HG03196 (cell line): Measurements from ENCODE around the gene ERCC6L2.

Experiments used
- ATAC-seq: cut with Tn5 transposase; IDR thresholded peaks from one replicate; pipeline ENCODE4 v1.9.1; 2021; ENCODE audit not compliant: unreplicated experiment

ERCC6L2 gene, protein sequence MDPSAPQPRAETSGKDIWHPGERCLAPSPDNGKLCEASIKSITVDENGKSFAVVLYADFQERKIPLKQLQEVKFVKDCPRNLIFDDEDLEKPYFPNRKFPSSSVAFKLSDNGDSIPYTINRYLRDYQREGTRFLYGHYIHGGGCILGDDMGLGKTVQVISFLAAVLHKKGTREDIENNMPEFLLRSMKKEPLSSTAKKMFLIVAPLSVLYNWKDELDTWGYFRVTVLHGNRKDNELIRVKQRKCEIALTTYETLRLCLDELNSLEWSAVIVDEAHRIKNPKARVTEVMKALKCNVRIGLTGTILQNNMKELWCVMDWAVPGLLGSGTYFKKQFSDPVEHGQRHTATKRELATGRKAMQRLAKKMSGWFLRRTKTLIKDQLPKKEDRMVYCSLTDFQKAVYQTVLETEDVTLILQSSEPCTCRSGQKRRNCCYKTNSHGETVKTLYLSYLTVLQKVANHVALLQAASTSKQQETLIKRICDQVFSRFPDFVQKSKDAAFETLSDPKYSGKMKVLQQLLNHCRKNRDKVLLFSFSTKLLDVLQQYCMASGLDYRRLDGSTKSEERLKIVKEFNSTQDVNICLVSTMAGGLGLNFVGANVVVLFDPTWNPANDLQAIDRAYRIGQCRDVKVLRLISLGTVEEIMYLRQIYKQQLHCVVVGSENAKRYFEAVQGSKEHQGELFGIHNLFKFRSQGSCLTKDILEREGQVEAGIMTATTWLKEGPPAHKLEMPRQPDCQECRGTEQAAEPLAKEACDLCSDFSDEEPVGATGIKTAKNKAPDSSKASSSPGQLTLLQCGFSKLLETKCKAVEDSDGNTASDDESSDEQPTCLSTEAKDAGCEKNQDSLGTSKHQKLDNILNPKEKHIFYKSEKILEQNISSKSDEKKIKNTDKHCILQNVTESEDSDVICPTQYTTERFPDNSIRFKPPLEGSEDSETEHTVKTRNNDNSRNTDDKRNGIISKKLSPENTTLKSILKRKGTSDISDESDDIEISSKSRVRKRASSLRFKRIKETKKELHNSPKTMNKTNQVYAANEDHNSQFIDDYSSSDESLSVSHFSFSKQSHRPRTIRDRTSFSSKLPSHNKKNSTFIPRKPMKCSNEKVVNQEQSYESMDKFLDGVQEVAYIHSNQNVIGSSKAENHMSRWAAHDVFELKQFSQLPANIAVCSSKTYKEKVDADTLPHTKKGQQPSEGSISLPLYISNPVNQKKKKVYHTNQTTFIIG (N-terminal part only)

DNA sequence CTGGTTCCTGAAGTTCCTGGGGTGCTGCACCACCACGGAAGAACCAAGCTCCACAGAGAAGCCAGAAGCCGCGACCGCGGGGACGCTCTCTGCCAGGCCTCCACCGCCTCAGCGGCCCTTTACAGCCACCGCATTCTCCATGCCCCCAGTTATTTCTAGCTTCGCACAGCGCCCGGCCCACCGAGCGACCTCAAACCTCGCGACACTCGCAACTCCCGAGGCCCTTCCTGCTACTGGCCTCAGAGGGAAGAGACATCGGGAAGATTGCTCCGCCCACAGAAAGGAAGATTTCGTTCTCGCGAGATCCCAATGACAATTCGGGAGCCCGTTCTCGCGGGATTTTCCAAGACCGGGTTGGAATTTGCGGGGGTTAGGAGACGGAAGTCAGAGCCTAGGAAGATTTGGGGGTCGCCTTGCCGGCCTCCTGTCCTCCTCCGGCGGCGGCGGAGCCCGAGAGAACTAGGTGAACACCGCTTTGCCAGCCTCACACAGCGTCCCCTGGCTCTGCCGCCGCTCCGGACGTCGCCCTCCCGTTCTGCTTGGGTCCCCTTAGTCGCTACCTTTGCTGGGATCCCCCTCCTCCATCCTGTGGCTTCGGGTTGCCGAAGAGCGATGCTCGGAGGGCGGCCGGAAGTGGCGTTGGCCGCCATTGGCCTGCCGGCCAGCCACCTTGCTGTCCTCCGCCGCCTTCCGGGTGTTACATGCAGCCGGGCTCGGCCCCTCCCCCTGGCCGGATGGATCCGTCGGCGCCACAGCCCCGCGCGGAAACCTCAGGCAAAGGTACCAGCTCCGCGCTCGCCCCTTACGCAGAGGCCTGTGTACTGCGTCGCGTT lies at the start of gene ERCC6L2:
Gene ERCC6L2 (plus strand): TSS at position 387 of the 833 bp plus-strand sequence. CDS start 348 bp downstream, at position 735.
- ATAC-seq = peak; percentile 87

DNA sequence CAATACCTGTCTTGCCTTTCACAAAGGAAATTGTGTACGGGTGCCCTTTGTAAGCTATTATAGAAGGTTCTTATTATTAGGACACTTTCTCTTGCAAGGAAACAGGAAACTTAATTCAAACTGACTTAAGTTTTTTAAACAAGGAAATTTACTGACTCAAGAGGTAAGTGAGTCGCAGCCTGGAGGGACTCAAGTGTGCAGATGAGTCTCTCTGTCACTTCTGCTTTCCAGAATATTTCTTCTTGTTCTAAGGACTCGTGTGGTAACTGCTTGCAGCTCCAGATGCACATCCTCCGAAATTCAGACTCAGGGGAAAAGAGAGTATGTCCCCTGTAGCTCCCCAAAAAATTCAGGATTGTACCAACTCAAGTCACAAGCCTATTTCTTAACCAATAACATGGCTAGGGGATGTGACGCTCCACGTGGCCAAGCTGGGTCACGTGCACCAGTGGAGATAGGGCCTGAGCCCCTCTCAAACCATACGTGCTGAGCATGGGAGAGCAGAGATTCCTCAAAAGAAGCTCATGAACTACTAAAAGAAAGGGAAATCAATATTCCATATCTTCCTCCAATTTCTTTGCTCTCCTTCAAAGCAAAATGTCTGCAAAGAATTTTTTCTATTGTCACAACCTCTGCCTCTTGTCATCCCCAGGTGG lies 49.2 kb upstream of the ERCC6L2 start:
- ATAC-seq = no peak

DNA sequence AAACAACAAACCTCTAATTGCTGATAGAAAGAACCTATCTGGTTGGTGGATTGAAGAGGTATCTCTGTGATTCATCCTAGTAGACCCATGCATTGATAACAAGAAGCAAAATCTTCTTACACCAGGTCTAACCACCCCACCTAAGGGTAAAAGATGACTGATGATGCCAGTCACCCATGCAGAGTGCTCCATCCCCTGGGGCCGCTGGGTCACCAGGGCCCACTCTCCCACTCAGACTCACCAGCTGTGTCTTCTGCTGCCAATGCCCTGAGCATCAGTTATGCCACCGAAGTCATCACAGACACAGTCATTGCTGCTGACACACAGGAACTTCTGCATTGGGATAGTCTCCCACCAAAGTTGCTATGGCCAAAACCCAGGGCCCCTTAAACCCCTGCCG lies 44.7 kb upstream of the ERCC6L2 start:
- no peak for ATAC-seq

DNA sequence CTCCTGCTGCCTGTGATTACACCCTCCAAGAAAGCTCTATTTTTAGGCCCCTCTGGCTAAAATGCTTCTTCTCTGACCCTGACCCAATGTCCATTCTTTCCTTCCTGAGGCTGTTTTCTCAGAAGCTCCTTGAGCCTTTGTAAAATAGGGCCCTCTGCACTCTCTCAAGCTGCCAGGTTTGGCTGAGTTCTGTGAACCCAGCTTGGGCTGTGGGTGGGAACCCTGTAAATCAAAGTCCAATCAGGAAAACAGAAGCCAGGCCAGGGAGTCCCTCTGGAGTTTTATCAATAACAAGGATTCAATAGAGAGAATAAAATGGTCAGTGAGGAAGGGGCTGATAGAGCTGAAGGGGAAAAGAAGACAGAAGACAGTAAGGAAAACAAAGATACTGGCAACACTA lies 43.7 kb upstream of the ERCC6L2 start:
- no peak for ATAC-seq

DNA sequence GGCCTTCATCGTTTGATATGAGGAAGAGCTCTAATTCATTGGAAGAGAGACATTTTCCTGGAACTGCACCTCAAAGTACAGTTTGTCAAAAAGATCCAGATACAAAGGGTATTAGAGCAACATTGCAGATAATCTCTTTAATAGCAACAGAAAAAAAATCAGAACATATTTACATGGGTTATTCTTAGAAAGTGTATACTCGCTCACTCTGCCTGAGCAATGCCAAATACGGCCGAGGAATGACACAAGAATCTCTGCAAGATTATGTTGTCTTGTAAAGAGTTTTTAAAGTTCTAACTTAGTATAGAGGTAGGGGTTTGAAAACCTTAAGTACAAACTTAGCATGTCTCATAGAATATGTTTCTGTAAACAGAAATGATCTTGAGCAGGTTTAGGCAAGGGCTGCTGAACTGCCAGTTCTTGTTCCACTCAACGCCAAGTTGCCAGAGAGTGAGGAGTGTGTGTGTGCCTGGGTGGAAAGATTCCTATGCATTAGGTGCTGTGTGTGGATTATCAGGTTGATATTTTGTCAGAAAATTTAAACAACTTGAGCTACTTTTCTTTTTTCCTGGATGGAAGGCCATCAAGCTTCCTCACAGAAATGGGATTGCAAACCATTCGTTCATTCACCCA lies 41.8 kb upstream of the ERCC6L2 start:
- no peak for ATAC-seq

DNA sequence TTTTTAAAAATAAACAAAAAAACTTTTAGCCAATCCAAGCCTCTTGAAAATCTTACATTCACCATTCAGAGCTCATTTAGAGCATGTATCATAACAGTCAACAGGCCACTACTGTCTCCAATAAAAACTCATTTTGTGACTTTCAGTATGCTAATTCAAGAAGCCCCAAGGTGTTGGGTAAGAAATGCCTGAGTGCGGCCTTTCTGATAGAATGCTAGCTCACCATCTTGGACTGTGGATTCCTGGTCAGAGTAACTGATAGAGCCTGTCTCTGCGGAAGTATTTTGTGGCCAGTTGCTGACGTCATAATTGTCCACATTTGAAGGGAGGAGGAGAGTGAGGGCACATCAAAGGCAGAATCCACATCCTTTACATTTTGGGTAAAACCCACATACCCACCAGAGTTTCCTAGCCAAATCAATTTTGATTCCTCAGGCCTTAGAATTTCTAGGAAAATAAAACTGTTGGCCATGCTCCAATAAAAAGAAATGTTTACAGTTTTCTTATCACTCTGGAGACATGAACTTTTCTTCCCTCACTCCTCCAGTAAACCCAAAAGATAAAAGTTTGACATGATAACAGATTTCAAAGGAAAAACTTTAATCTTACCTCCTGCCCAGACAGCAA lies 41.1 kb upstream of the ERCC6L2 start:
- no peak for ATAC-seq

DNA sequence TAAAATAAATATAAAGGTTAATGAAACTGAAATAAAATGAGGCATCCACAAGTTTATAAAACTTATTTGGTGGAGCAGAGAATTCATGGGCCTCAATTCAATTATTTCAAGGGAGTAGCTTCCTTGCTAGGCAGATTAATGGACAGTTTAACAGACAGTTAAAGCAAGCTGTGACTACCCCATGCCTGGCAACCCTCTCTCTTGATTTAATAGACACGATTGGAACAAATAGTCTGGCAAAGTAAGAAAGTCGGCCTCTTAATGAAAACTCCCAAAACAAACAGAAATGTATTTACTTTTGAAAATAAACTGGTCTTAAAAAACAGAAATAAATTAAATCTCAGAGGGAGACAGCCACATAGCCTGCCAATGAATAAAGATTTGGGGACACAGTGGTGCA lies 40.1 kb upstream of the ERCC6L2 start:
- ATAC-seq = no peak

DNA sequence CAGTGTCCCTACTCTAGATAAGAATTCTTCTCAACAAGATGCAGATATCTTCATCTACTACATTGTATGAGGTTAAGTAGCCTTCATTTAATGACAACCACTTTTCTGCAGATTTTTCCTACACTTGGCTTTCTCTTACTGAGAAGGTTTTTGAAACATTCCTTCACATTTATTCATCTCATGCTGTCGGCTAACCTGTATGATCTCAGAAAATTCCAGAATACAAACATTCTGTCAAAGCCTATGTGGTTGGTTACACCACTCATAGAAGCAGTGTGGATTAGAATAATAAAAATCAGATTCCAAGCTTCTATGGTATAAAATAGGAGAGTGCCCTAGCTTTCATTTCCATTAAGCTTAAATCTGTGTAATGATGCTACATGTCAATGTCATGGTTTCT lies 39.4 kb upstream of the ERCC6L2 start:
- ATAC-seq = no peak

DNA sequence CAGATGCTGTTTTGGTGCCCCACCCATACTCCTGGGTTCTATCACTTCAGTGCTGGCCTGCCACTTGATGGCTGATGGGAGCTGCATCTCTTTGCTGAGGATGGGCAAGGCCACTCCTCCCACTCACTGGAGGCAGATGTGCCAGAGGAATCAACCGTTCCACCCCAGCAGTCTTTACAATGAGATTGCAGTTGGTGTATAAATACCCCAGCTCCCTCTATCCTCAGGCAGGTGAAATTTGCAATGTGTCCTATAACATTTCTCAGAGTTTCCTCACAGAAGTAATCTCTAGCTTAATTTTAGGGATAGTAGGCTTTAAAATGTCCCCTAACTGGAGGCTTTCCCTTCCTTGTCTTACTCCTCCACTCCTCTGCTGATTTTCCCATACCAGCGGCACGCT lies 36.5 kb upstream of the ERCC6L2 start:
- ATAC-seq = no peak

DNA sequence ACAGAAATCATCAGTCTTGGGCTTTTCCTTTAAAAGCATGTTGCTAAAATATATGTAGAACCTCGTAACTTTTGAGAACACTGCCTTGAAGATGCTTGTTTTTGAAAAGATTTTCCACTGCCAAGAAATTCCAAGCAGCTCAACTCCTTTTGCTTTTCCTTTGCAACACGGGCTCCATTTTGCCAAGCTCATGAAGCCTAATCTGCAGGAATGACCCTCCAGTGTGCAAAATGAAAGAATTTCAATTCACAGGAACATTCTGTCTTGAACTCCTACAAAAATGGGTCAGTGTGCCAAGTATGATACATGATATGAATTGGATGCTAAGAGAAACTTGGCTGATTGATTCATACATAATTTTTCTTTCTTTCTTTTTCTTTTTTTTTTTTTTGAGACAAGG lies 35.4 kb upstream of the ERCC6L2 start:
- ATAC-seq = no peak

DNA sequence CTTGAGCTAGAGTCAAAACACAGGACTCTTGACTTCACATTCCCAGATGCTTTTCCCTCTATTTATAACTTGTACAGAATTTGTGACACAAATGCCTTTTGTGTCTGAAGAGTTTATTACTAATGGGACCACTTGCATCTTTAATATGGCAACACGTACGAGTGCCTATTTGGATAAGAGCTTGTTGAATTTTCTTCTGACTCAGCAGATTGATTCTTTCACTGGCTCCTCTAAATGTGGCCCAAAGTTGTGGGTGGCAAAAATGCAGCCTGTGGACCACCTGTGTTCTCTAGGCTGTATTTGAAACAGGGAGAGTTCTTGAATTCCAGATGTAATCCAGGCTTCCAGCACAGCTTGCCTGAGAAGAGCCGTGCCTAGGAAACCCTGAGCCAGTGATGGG lies 34.1 kb upstream of the ERCC6L2 start:
- ATAC-seq = no peak

DNA sequence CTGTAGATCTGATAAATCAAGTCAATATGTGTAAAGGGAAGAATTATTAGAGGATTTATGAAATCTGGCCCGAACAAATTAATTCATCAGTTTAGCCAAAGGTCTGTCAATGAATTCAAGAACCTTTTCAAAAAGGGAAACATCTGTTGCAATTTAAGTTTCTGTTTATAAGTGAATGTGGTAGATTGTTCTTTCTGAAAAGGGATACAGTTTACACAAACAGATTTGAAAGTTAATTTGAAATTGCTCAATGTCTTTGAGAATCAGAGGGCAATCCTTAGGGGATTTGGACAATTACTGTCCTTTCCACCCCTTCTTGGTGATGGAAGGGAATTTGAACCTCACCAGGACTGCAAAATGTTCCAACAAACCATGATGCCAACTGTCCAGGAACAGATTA lies 29.7 kb upstream of the ERCC6L2 start:
- ATAC-seq = no peak

DNA sequence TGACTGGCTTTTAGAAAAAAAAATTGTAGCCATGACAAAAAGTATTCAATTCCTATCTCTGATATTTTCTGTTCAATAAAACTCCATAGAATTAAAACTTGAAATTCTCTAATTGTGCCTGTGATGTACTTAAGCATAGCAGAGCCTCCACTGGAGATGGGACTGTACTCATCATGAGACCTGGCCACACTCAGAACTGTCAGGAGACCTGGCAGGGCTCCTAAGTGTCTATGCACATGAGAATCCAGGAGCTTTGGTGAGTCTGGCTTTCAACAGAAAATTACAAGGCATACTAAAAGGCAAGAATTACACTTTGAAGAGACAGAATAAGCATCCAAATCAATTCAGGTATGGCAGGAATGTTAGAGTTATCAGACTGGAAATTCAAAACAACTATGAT lies 26.7 kb upstream of the ERCC6L2 start:
- no peak for ATAC-seq

DNA sequence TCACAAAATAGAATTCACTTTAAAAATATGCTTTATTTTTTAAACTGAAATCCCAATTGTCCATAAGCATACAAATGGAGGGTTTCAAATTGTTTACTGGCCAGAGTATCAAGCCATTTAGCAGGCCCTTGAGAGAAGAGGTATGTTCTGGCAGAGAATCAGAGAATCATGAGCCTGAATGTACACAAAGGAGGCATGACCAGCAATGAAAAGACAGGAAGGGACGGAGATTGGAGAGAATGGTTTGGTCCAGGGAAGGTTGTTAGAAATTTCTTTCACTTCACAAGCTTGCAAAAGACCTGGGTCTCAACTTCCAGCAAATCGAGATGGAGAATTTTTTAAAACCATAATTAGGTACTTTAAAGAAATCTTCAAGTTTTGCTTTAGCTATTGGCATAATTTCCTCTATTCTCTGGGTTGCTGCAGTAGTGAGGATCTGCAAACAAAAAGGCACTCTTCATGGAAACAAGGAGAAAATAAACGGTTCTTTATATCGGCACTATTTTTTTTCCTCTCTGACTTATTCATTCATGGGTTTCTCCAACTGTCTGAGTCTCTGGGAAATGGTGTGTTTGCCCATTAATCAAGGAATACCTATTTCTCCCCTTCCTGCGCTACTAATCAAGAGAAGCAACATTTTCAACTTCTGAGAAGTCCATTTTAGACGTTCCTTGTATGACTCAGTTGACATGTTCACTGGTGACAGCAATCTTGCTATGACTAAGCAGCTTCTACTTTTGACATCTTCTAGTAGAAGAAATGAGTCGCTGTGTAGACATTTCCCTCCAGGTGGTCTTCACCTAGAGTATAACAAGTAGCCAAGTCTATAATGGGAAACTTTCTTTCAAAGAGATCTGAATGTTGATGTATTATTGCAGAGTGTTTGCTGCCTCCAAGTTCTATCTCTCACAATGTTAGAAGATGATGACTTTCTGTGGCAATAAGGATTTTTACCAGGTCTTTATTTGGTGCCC lies 23.1 kb upstream of the ERCC6L2 start:
- ATAC-seq = peak; percentile 95

DNA sequence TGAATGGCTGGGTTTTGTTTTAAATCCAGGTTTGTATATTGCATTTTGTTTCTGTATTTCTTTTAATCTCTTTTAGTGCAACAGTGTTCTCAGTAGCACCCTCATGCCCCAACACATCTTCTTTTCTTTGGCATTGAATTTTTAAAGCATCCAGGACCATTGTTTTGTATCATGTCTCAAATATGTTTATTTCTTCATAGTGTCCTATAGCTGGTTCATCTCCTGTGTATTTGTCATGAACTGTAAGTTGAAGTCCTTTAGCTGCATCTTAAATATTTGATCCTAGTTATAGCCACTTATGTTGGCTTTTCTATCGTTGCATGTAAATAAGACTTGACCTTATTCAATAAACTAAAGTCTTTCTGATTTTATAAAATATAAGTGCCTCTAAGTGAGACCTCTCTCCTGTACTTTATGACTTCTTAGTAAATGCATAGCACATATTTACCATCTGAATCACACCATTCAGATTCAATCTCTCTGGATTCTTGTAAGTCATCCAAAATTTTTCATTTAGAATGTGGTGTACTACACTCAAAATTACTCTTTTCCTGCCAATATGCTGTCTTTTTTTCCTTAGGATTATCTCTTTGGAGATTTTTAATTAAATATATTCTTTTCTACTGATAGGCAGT lies 21.0 kb upstream of the ERCC6L2 start:
- no peak for ATAC-seq

DNA sequence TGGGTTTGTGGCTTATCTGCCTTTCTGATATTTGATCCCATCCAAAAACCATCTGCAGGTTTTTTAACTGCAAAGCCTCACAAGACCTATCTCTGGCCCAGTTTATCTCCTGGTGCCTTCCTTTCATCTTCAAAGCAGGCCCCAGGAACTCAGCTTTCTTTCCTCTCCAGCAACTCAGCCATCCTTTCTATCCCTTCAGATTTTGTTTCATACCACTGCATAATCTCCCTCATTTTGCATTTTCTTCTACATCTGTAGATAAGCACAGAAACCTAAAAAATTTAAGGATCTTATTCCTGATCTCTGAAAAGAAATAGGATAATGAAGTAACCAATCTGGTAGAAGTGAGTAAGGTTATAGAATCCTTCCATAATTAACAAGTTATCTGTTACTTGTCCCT lies 19.5 kb upstream of the ERCC6L2 start:
- no peak for ATAC-seq

DNA sequence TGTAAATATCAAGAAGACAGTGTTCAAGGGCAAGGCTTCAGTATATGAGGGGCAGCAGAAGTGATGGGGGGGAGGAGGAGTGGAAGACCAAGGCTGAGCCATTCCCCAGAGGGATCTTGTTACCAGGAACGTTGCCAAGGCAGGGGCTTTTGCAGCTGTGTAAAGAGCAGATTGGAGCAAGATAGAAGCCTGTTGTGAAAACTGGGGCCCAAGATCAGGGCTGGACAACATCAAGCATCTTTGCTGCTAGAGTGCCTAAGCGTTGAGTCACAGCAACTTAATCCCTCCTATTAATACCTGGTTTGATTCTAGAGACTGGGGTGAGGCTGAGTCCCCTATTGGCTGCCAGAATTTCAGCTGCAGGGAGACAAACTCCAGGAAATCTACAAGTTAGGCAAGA lies 18.4 kb upstream of the ERCC6L2 start:
- ATAC-seq = no peak
